Measurements from ENCODE around the gene DUSP9. TPM values are rescaled to one million over a fixed set of nuclear protein-coding genes. Genes with fewer than 3 reads are reported as not detected.
"Not testable (repeated sequence)": the region's sequence is repeated elsewhere in the genome, so short reads cannot be mapped to it uniquely, and the experiment has no call there.

The DUSP9 gene
- total RNA-seq, 2 donors from 2014 or later: 0.91 TPM; not detected in 1

DNA sequence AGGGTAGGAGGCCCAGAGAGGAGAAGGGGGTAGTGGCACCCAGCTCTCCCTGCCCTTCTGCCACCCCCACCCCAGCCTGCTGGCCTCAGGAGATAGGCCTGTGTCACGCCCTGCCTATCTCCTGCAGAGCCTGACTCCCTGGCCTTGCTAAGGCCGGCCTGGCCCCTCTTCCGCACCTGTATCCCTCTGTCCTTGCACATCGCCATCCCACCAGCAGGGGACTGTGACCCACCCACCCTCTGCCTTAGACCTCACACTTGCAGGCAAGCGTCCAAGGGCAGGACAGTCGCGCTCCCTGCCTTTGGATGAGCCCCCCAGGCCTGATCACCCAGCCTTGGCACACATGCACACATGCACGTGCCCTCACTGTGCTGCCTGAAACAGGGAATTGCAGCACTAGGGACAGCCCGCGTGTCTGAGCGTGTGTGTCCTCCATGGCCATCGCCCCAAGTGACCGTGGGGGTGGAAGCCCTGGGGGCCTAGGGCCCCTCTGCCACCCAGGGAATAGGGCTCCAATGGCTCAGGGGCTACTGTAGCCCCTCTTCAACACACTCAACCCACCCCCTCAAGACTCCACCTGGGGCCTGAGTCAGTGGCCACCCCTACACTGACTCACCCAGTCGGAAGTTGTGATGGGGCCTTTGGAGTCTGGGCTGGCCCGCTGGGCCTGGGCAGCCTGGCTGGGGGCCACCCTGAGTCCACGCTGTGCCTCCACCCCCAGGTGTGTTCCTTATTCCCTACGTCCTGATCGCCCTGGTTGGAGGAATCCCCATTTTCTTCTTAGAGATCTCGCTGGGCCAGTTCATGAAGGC is 42.9 kb downstream of the DUSP9 start:
- DNase-seq (ENCODE audit: low spot score in 2 of 2) (no peak), ATAC-seq (no peak)
- Mint-ChIP-seq H3K36me3 (no peaks in the 10 kb centered on the region), H3K27ac (no peak overlapping the region), H3K9me3 (no peaks in the 10 kb centered on the region)

GRCh38 chrX:153690466-153690865 is 43.5 kb downstream of the DUSP9 start:
- Mint-ChIP-seq H3K36me3 (no peaks in the 10 kb centered on the region), H3K27ac (no peak overlapping the region), H3K9me3 (no peaks in the 10 kb centered on the region)
- ATAC-seq: no peak
- no peak for DNase-seq (ENCODE audit: low spot score in 2 of 2)

DNA sequence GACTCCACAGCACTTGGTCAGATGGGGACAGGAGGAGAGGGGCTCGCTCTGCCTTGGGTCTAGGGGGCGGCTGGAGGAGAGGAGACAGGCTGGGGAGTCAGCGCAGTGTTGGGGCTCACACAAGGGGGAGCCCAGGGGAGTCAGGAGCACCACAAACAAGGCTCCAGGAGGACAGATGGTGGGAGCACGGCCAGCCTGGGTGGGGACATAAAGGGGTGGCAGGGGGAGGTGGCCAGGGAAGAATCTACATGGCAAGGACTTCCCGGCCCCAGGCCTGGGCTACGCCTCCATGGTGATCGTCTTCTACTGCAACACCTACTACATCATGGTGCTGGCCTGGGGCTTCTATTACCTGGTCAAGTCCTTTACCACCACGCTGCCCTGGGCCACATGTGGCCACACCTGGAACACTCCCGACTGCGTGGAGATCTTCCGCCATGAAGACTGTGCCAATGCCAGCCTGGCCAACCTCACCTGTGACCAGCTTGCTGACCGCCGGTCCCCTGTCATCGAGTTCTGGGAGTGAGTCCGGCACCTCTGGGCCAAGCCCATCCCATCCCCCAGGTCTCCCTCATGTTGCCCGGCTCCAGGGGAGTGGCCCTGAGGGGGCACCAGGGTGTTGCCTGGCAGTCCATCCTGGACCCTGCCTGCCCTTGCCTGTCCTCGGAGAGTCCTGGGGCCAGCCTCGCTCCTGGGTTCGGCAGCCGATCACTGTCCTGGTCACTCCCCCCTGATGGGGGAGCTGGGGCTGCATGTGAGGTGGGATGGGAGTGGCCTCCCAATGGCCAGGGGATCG is 44.2 kb downstream of the DUSP9 start:
- not testable (repeated sequence) for H3K36me3 Mint-ChIP-seq; ATAC-seq; H3K9me3 Mint-ChIP-seq; H3K27ac Mint-ChIP-seq; DNase-seq (ENCODE audit: low spot score in 2 of 2)

- no peak for ATAC-seq
Measured at GRCh38 chrX:153692003-153692402, 45.0 kb downstream of the DUSP9 start.

DNA sequence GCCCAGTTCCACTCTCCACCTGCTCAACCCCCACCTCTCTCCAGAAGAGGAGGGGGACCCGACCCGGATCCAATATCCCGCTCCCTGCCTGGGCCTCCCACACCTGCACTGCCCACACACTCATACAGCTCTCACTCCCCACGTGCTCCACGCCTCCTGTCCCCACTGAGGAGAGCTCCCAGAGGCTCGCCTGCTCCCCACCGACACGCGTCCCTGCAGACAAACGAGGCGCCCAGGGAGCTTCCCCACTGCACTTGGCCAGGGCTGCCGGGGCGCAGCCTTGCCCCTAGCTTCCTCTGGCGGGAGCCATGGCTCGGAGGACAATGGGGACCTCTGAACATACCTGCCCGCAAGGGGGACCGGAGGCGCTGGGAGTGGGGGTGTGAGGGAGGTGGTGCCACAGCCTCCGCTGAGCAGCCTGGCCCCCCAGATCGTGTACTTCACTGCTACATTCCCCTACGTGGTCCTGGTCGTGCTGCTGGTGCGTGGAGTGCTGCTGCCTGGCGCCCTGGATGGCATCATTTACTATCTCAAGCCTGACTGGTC is 45.7 kb downstream of the DUSP9 start:
- DNase-seq (ENCODE audit: low spot score in 2 of 2): no peak
- no peak for ATAC-seq
- H3K9me3 Mint-ChIP-seq: no peaks in the 10 kb centered on the region
- no peaks in the 10 kb centered on the region for H3K36me3 Mint-ChIP-seq
- H3K27ac Mint-ChIP-seq: no peak overlapping the region

More at GRCh38 chrX:153692003-153692402, 45.0 kb downstream of the DUSP9 start:
- H3K36me3 Mint-ChIP-seq: no peaks in the 10 kb centered on the region
- H3K9me3 Mint-ChIP-seq: no peaks in the 10 kb centered on the region
- no peak overlapping the region for H3K27ac Mint-ChIP-seq
- DNase-seq (ENCODE audit: low spot score in 2 of 2): no peak

DNA sequence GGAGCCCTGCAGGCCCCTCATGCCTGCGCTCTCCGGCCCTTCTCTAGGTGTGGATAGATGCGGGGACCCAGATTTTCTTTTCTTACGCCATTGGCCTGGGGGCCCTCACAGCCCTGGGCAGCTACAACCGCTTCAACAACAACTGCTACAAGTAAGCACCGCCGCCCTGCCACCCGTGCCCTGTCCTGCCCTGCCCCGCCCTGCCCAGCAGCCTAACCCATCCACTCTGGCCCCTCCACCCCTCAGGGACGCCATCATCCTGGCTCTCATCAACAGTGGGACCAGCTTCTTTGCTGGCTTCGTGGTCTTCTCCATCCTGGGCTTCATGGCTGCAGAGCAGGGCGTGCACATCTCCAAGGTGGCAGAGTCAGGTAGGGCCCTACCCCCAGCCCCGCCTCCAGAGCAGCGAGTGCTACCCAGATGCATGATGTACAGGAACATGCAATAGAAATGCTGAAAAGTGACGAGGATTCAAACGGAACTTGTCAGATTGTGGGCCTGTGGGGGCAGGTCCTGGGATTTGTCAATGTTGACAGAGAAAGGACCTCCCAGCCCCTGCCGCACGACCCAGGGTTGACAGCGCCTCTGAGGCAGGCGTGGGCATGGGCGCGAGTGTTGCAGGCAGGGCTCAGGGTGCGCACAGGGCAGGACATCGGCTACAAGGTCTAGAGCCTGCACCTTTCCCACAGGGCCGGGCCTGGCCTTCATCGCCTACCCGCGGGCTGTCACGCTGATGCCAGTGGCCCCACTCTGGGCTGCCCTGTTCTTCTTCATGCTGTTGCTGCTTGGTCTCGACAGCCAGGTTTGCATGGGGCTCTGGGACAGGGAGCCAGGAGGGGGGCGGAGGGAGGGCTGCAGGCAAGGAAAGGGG is 46.4 kb downstream of the DUSP9 start:
- Mint-ChIP-seq H3K27ac (no peak overlapping the region), H3K36me3 (no peaks in the 10 kb centered on the region), H3K9me3 (no peaks in the 10 kb centered on the region)
- no peak for DNase-seq (ENCODE audit: low spot score in 2 of 2)
- no peak for ATAC-seq

- not testable (repeated sequence) for H3K36me3 Mint-ChIP-seq; H3K27ac Mint-ChIP-seq; H3K9me3 Mint-ChIP-seq; DNase-seq (ENCODE audit: low spot score in 2 of 2); ATAC-seq
Measured at GRCh38 chrX:153694256-153694655, 47.3 kb downstream of the DUSP9 start.

DNA sequence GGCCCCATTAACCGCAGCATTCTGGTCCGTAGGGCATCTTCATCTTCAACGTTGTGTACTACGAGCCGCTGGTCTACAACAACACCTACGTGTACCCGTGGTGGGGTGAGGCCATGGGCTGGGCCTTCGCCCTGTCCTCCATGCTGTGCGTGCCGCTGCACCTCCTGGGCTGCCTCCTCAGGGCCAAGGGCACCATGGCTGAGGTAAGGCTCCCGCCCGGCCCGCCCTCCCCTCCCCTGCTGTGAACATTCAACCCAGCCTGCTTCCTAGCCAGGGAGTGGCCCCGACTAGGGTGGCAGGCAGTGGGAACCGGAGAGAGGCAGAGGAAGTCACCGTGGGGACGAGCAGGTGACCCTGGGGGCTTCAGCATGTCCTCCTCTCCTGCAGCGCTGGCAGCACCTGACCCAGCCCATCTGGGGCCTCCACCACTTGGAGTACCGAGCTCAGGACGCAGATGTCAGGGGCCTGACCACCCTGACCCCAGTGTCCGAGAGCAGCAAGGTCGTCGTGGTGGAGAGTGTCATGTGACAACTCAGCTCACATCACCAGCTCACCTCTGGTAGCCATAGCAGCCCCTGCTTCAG is 47.8 kb downstream of the DUSP9 start:
- DNase-seq (ENCODE audit: low spot score in 2 of 2) (no peak), ATAC-seq (no peak)
- Mint-ChIP-seq H3K27ac (no peak overlapping the region), H3K9me3 (no peaks in the 10 kb centered on the region), H3K36me3 (no peaks in the 10 kb centered on the region)

DNA sequence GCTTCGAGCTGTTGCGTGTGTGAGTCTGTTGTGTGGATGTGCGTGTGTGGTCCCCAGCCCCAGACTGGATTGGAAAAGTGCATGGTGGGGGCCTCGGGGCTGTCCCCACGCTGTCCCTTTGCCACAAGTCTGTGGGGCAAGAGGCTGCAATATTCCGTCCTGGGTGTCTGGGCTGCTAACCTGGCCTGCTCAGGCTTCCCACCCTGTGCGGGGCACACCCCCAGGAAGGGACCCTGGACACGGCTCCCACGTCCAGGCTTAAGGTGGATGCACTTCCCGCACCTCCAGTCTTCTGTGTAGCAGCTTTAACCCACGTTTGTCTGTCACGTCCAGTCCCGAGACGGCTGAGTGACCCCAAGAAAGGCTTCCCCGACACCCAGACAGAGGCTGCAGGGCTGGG is 49.1 kb downstream of the DUSP9 start:
- Mint-ChIP-seq H3K27ac (no peak overlapping the region), H3K36me3 (no peaks in the 10 kb centered on the region), H3K9me3 (no peaks in the 10 kb centered on the region)
- ATAC-seq (no peak), DNase-seq (ENCODE audit: low spot score in 2 of 2) (no peak)

DNA sequence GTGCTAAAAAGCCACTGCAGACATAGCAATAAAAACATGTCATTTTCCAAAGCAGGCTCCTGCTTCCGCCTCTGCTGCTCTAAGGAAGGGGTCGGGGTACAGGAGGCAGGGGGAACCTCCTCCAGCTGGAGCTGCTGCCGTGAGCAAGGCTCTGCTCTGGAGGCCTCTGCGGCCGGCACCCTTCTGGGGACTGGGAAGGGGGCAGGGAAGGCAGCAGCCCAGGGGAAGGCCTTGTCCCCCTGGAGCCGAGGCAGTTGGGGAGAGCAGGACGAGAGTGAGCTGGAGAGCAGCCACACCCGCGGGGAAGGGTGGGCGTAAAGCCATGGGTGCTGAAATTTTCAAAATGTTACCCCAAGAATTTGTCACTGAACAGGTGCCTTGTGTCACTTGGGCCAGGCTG is 49.5 kb downstream of the DUSP9 start:
- not testable (repeated sequence) for H3K9me3 Mint-ChIP-seq; ATAC-seq; H3K36me3 Mint-ChIP-seq; DNase-seq (ENCODE audit: low spot score in 2 of 2); H3K27ac Mint-ChIP-seq

- H3K27ac Mint-ChIP-seq: peak overlapping the region in 1 of 2 donors; percentile 79
- not testable (repeated sequence) for H3K36me3 Mint-ChIP-seq
Measured at GRCh38 chrX:153696986-153697722, 50.2 kb downstream of the DUSP9 start.

GRCh38 chrX:153697924-153698865 is 51.2 kb downstream of the DUSP9 start:
- no peaks in the 10 kb centered on the region for H3K9me3 Mint-ChIP-seq
- ATAC-seq (no peak), DNase-seq (ENCODE audit: low spot score in 2 of 2) (no peak)
- H3K27ac Mint-ChIP-seq: peak overlapping the region in 1 of 2 donors; percentile 11
- no peaks in the 10 kb centered on the region for H3K36me3 Mint-ChIP-seq

More at GRCh38 chrX:153696986-153697722, 50.2 kb downstream of the DUSP9 start:
- ATAC-seq; DNase-seq (ENCODE audit: low spot score in 2 of 2); H3K9me3 Mint-ChIP-seq: not testable (repeated sequence)

GRCh38 chrX:153699210-153699783 is 52.3 kb downstream of the DUSP9 start:
- DNase-seq (ENCODE audit: low spot score in 2 of 2); H3K27ac Mint-ChIP-seq; H3K36me3 Mint-ChIP-seq; ATAC-seq; H3K9me3 Mint-ChIP-seq: not testable (repeated sequence)

DNA sequence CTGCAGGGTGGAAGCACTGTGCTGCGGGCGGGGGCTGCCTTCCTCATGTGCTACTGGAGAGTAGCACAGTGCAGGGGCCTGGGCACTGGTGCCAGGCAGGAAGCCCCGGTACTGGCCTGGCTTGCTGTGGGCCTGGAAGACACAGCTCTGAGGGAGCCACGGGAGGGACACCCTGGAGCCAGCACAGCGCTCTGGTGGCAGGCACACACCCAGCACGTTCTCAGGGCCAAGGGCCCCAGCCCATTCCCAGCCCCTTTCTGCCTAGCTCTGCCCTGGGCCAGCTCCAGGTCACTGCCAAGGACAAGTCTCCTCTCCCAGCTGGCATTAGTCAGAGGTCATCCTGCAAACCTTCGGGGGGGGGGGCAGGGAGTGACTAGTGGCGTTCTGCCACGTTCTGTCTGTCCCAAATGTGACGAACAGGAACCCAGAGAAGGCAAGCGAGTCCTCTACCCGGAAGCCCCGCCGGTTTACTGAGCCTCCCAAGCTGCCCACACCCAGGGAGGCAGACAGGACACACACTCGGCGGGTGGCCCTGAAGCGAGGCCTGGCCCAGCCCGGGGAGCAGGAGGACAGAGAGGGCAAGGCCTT is 52.9 kb downstream of the DUSP9 start:
- not testable (repeated sequence) for H3K36me3 Mint-ChIP-seq; ATAC-seq; H3K27ac Mint-ChIP-seq; H3K9me3 Mint-ChIP-seq; DNase-seq (ENCODE audit: low spot score in 2 of 2)
